Retinal pigment epithelial cell (primary cell): ENCODE data around the gene SHD.
"Not testable (repeated sequence)": the region's sequence is repeated elsewhere in the genome, so short reads cannot be mapped to it uniquely, and the experiment has no call there.

Source experiments
- DNase-seq: peaks from one replicate; pipeline ENCODE4 v3.0.0-alpha.2; 2010; ENCODE audit warnings: low read depth
- H3K4me3 ChIP-seq: 2 replicates; pipeline ENCODE4 v1.5.1; 2011; ENCODE audit warnings: mild to moderate bottlenecking, low read length, control low read depth, moderate library complexity
- TF ChIP-seq, protein P1 (sequence below): conservative IDR thresholded peaks from 2 replicates; pipeline ENCODE4 v1.5.1; 2011; ENCODE audit warnings: low read depth, low read length, control low read depth, inconsistent platforms

The SHD gene

DNA sequence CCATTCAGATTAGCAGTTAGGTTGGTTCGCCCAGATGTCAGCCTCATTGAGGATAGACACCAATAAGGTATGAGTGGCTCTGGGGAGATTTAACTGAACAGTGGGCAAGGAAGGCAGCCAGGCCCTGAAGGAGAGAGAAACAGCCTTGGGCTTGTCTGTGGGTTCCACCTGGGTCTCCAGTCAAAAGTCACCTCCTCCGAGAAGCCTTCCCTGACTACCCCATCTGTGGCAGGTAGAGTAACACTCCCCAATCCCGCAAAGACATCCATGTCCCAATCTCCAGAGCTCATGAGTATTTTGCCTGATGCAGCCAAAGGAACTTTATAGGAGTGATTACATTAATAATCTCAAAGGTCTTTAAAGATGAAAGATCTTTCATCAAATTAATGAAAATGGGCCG is 40.2 kb upstream of the SHD start:
- no peak for DNase-seq
- no peak overlapping the region for H3K4me3 ChIP-seq
- TF ChIP-seq, protein P1, sequence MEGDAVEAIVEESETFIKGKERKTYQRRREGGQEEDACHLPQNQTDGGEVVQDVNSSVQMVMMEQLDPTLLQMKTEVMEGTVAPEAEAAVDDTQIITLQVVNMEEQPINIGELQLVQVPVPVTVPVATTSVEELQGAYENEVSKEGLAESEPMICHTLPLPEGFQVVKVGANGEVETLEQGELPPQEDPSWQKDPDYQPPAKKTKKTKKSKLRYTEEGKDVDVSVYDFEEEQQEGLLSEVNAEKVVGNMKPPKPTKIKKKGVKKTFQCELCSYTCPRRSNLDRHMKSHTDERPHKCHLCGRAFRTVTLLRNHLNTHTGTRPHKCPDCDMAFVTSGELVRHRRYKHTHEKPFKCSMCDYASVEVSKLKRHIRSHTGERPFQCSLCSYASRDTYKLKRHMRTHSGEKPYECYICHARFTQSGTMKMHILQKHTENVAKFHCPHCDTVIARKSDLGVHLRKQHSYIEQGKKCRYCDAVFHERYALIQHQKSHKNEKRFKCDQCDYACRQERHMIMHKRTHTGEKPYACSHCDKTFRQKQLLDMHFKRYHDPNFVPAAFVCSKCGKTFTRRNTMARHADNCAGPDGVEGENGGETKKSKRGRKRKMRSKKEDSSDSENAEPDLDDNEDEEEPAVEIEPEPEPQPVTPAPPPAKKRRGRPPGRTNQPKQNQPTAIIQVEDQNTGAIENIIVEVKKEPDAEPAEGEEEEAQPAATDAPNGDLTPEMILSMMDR = no peak

DNA sequence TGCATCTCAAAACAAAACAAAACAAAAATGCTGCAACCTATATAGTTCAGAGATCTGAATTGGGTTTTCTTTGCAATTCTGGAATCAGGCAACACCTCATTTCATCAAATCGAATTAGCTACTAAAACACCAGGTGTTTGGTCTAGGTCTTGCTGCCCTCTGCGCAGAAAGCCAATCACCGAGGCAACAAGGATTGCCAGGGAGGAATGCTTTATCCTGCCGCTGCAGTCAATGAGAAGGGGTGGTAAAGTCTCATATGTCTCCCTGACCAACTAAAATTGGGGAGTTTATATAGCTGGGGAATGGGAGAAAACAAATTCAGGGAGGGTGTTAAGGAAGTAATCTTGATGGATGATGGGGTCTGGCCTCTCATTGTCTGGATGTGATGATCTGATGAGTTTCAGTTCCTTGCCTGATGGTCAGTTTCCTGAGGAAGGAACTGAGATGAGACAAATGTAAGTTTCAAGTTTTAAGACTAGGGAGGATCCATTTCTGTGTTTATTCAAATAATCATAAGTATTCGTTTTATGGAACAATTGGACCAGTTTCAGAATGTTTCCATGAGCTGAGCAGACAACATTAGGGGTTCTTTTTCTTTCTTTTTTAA is 37.1 kb upstream of the SHD start:
- DNase-seq = no peak
- TF ChIP-seq, protein P1 = no peak

DNA sequence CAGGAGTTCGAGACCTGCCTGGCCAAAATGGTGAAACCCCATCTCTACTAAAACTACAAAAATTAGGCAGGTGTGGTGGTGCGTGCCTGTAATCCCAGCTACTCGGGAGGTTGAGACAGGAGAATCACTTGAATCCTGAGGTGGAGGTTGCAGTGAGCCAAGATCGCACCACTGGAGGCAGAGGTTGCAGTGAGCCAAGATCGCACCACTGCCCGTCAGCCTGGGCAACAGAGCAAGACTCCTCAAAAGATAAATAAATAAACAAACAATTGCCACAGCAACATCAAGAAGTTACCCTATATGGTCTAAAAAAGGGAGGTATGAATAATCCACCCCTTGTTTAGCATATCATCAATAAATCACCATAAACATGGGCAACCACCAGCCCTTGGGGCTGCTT is 33.1 kb upstream of the SHD start:
- not testable (repeated sequence) for H3K4me3 ChIP-seq, DNase-seq

More for the DNA sequence above, 37.1 kb upstream of the SHD start:
- H3K4me3 ChIP-seq = no peak overlapping the region

DNA sequence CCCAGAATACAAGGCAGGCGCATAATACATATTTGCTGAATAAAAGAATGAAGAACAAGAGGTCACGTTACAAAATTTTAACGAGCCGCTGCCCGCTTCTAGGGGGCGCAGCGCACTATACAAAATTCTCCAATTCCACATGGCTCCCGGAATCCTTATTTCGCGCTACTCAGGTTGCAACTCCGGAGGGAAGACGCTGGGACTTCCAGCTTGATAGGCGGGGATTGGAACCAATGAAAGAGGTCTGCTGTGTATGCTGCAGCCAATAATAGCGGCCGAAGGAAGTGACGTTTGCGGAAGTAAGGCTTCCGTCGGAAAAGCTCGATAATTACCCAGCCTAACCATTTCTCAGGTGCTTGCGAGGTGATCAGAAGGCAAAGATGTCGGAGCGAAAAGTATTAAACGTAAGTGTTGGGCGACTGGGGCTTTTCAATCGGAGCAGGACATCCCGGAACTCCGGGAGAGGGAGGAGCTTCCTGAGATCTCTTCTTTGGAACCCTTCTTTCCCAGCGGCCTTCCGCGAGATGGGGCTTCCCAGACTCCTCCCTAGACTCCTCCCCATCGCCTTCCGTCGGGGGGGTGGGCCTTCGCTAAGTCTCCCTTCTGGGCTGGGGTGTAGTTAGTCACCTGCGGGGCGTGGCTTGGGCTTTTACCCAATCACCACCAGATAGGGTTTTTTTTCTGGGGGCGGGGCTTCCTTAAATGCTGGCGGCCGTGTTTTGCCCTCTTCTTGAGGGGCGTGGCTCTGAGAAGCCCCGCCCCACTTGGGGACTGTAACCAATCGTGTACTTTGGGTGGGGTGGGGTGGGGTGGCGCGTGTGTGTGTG is 32.1 kb upstream of the SHD start, which contains the start of gene YJU2:
Gene YJU2 (plus strand): TSS at position 314 of the 827 bp plus-strand sequence. CDS start 67 bp downstream, at position 381.
- DNase-seq = peak; percentile 98
- peak within 1 kb of the TSS; percentile 97 for H3K4me3 ChIP-seq
- TF ChIP-seq, protein P1 = peak; percentile 50

DNA sequence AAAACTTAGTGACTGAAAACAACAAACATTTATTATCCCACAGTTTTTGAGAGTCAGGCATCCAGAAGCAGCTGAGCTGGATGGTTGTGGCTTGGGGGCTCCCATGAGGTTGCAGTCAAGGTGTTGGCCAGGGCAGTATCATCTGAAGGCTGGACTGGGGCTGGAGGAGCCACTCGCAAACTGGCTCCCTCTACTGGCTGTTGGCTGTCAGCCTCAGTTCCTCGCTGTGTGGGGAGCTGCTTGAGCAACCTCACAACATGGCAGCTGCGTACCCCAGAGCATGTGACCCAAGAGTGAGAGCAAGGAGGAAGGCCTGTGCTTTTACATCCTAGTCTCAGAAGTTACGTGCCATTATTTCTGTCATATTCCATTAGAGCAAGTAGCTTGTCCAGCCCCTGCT is 22.5 kb upstream of the SHD start:
- no peak for DNase-seq
- no peak overlapping the region for H3K4me3 ChIP-seq
- TF ChIP-seq, protein P1 = peak; percentile 26

DNA sequence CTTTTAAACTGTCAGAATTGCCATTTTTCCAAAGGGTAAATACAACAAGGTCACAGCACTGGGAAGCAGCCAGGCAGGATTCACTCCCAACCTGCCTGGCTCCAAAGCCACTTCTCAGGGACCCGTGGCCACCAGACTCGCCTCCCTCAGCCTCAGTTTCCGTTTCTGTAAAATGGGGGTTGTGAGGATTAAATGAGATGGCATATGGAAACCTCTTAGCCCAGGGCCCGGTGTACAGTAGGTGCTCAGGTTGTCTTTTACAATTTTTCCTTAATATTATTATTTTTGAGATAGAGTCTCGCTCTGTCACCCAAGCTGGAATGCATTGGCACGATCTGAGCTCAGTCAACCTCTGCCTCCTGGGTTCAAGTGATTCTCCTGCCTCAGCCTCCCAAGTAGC is 22.0 kb upstream of the SHD start:
- H3K4me3 ChIP-seq = no peak overlapping the region
- TF ChIP-seq, protein P1 = no peak
- DNase-seq = no peak

DNA sequence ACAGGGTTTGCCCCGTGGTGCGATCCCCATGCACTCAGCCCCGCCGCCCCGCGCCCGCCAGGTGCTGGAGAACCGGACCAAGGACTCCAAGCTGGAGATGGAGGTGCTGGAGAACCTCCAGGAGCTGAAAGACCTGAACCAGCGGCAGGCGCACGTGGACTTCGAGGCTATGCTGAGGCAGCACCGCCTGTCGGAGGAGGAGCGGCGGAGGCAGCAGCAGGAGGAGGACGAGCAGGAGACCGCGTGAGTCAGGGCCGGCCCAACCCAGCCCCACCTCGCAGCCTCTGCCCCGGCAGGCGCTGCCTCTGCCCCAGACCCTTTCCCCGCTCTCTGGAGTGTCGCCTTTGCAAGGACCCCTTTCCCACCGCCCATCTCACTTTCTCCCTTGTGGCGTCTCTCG is 20.9 kb upstream of the SHD start:
- DNase-seq = no peak
- TF ChIP-seq, protein P1 = no peak
- no peak overlapping the region for H3K4me3 ChIP-seq
